Right hindlimb (tissue), 1 donor: Measurements from ENCODE around the gene CST9.
"Not testable (repeated sequence)": the region's sequence is repeated elsewhere in the genome, so short reads cannot be mapped to it uniquely, and the experiment has no call there.

Experiments
- DNase-seq: peaks from one replicate; pipeline ENCODE4 v3.0.0-alpha.2; 2018

The CST9 gene

GRCh38 chr20:23636908-23637281 lies 31.2 kb upstream of the CST9 start:
- DNase-seq, result no peak

DNA sequence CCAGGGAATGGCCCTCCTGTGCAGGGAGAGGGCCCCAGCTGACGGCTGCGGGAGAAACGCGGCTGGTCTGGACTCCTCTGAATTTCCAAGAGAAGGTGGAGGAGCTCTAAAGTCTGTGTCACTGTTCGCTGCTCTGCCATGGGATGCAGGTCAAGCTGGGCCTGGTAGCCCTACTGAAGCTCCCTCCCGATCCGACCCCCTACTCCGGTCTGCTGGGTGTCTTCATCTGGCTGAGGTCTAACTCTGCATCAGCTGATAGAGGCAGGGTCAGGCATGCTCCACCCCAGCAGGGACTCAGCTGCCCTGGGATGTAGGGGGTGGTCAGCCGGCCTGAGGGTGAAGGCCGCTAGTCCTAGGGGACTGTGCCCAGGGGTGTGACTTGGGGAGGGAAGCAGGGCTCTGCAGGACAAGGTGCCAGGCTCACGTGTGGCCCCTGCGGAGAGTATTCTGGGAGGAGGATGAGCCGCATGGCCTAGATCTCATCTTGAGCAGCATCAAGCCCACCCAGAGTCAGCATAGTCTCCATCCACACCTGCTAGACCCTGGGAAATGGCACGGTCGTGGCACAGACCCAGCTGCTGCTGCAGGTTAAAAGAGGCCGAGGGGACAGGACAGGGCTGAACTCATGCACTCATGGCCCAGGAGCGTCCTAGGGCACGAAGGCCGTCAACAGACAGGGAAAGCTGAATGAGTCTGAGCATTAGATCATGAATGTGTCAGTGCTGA lies 30.6 kb upstream of the CST9 start:
- no peak for DNase-seq

DNA sequence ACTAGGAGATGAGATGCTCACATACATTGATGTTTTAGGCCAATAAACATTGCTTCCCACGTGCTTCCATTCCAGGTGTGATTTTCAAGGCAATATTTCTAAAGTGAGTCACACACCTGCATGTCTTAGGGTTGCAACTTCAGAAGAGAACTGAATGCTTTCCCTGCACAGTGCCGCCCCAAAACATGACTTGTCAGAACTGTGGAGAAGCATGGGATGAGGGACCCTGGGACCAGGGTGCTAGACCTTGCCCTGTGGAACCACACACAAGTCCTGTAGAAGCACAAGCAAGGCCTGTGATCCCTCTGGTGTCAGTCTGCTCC lies 30.0 kb upstream of the CST9 start:
- DNase-seq, result not testable (repeated sequence)

DNA sequence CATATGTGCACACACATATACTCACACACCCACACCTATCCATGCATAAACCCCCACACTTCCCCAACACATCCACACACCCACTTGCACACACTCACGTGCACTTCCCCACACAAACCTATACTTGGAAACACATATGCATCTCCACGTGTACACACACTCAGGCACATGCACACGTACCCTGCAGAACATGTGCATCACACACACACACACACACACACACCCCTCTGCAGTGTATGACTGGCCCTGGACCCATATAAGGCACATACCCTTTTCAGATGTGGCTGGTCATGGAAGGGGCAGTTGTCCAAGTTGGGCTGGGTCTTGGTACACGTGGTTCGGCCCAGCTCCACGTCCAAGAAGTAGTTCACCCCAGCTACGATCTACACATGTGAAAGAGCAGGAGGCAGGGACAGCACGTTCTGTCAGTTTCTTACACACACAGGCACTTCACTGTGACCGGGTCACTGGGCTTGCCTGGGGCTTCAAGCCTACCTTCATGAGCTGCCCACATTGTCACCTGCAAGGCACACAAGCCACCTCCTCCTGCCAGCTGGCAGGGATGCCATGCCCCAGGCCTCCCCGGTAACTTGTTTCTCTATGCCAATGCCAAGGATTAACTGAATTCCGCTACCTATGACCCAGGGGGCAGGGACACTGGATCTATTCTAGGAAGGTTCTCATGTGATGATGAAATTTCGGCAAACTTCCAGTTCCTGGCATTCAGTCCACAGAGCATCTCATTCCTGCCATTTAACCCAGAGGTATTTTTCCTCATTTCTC lies 29.5 kb upstream of the CST9 start:
- DNase-seq, result no peak

DNA sequence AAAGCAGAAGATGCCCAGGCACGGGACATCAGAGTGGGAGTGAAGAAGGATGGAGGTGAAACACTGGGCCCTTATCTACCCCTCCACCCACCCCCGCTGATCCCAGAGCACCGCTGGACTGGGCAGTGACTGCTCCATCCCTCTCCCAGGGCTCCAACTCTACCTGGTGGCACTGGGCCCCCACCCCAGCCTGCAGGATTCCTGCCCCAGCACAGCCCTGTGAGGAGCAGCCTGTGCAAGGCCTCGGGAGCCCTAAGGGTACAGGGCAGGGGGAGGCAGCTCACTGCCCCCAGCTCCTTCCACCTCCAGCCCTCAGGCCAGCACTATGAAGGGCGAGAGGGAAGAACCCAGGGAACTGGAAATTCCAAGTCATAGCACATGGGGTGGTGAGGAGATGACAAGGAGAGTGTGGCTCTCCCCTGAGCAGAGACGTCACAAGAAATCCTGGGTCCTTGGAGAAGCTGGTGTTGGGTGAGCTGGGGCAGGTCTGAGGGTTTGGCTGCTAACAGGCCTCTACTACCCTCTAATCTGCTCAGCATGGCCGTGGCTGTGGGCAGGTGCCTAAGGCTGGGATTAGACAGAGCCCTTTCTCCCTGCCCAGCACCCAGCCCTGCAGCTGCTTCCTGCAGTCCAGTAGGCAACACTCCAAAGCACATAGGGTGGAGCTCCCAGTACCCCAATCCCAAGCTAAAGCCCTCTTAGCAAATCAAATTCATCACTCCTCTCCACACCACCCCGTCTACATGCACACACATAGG lies 28.5 kb upstream of the CST9 start:
- no peak for DNase-seq

DNA sequence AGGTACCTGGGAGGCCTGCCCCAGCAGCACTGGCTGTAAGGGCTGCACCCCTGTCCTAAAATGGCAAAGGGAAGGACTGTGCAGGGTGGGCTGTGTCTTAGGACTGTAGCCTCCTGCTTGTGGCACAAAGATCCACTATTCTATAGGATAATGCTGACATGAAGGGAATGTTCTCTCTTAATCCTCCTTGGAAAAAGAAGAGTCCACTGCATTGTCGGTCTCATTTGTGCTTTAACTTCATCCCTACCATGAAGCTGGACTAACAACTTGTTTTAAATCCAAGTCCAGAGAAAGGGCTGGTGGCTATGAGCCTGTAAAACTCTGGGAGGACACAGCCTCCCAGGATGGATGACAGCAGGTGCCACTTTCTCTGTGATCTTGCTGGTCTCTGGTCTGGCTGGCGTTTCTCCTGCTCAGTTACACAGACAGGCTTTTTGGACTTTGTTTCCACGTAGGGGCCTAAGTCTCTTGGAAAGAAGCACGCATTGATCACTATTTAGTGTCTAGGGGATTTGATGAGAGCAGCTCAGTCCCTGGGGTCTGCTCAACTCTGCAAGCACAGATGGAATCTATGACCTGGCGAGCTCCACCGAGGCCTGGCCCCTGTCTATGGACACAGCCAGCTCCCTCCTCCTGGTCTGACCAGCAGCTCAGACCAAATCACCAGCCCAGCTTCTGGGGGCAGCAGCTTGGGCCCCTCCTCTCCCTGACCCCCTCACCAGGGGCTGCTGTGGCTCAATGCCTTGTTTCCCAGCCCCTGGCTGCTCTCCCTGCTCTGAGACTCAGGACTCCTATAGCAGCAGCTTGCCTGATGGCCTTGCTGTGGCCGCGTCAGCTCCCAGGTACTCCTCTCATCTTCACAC lies 27.2 kb upstream of the CST9 start:
- DNase-seq, result no peak

DNA sequence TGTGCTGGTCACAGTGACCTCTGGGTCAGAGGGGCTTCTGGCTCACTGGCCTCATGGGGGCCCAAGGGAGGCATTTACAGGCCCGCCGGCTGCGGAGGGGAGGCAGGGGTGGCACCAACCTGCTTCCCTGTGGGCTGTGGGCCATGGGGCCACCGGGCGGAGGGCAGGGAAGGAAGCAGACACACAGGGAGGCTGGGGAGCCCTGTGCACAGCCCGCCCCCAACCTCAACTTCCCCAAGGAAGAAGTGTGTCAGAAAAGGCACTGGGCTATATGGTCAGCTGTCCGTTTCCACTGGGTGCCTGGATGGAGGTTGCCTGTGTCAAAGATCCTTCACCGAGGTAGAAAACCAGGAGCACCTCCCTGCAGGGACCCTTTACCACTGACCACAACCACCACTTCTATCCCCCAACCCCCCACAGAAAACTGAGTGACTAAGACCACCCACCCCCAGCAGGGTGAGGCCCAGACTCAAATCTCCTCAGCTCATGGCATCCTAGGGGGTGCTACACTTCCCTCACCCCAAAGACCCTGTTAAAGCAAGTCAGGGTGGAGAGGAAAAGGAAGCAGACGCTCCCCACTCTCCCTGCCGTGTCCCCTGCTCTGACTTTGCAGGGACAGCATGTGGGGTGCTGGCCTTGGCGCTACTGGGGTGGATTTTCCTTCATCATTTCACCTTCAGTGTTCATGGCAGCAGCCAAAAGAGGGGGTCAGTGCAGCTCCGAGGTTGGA lies 26.4 kb upstream of the CST9 start:
- DNase-seq, result no peak

GRCh38 chr20:23631226-23631822 lies 25.6 kb upstream of the CST9 start:
- no peak for DNase-seq

GRCh38 chr20:23630392-23630849 lies 24.7 kb upstream of the CST9 start:
- DNase-seq, result no peak

DNA sequence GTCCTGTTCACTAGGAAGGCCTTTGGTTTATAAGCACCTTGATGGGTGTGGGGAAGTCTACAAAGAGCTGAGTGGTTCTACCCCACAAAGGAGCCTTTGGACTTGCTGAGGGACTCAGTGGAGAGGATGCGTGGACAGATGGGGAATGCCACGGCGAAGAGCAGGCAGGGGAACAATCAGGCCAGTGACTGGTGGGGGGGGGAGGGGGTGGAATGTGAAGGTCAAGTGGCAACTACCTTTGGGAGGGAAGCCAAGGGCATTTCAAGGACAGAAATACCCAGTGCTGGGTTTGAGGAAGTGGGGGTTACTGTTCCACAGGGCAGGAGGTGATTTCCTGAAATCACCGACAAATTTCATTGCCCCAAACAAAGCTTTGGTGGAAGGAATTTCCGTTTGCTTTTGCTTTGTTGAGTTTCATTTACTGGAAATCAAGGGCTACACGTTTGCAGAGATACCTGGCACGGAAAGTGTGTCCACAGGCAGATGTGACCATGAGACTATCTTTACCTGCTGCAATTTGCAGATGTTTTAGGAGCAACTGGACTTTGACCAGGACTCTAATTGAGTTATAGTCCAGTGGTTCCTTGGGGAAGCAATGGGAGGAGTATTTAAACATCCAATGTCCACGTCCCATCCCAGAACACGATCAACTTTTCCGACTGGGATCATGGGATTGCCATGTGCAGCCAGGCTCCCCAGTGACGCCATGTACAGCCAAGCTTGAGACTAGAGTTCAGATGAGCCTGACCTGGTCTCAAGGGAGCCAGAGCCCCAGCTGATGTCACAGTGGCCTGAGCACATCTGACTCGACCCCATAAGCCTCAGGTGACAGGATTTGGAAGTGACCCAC lies 24.1 kb upstream of the CST9 start:
- no peak for DNase-seq

GRCh38 chr20:23629017-23629541 lies 23.4 kb upstream of the CST9 start:
- DNase-seq, result no peak

DNA sequence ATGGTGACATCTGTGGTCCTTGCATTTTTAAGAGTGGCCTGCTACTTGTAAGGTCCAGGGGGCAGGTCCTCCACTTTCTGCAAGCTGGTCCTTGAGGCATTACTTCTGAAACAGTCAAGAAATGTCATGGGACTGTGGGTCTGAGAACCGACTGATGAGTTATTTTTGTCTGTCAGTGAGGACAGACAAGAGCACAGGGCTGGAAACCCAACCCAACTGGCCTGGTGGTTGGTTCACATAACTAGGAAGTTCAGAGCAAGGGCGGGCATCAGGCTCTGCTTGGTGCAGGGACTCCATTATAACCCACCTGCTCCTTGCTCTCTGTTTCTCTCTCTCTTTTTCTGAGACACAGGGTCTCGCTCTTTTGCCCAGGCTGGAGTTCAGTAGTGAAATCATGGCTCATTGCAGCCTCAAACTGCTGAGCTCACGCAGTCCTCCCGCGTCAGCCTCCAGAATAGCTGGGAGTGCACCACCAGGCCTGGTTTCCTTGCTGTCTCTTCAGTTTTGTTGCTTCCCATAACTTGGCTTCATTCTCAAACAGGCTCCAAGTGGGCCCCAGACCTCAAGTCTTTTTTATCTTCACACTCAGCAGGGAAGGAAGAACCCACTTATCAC lies 22.8 kb upstream of the CST9 start:
- DNase-seq, result no peak

- DNase-seq, result no peak
These were observed 21.8 kb upstream of the CST9 start for GRCh38 chr20:23627501-23627900.

DNA sequence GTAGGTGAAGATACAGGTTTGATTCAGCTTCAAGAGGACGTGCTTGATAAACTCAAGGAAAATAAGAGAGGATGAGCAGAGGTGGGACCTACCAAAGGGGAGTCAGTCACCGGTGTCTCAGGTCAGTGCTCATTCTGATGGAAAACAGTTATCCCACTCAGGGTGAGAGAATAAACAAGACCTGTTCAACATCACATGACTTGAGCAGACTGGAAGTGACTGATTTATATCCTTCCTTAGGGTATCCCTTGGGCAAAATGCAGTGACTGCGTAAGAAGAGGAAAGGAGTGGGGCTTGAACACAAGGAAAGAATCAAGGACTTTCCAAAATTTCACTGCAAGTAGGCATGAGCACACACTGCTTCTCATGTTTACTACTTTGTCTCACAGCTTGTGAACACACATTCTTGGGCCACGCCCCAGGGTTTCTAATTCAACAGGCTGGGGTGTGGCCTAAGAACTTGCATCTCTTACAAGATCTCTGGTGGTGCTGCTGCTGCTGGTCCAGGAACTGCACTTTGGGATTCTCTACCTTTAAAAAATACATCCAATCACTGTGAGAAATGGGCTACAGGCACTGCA lies 20.4 kb upstream of the CST9 start:
- DNase-seq, result no peak

- no peak for DNase-seq
These were observed 19.7 kb upstream of the CST9 start for GRCh38 chr20:23625236-23625964.

DNA sequence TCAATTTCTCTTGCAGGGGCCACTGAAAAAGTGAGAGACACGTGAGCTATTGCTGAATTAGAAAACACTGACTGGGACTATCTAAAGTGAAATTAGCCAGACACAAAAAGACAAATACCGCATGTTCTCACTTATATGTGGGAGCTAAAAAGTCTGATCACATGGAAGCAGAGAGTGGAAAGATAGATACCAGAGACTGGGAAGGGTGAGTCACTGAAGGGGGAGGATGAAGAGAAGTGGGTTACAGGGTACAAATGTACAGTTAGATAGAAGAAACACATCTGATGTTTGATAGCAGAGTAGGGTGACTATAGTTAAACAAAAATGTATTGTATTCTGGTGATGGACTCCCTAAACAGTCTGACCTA lies 18.6 kb upstream of the CST9 start:
- no peak for DNase-seq

DNA sequence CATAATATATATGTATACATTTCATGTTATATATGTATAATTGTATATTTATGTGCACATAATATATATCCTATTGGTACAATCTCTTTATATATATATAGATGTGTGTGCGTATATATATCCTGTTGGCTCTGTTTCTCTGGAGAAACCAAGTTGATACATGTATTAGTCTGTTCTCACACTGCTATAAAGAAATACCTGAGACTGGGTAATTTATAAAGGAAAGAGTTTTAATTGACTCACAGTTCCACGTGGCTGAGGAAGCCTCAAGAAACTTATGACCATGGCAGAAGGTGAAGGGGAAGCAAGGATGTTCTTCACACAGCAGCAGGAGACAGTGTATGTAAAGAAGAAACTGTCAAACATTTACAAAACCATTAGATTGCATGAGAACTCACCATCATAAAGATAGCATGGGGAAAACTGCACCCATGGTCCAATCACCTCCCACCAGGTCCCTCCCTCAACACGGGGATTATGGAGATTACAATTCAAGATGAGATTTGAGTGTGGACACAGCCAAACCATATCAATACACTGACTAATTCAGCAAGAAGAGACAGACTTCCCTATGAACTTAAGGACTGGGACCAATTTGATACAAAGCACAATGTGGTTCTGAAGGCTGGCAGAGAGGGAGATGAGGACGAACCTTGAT lies 18.1 kb upstream of the CST9 start:
- no peak for DNase-seq

- DNase-seq, result no peak
These were observed 17.2 kb upstream of the CST9 start for GRCh38 chr20:23622839-23623343.
